AG04450 (cell line): ENCODE results near the gene SERTAD1. TPM values are rescaled to one million over a fixed set of nuclear protein-coding genes. Genes with fewer than 3 reads are reported as not detected.

Source experiments
- CTCF ChIA-PET: fragments of 300-600, 350-600 bp; formaldehyde crosslinking; extraction: SDS; loops from one replicate; lab custom pipeline; 2022; ENCODE audit warnings: antibody characterized with exemption, inconsistent platforms; lab: Charles Lee
- POLR2A ChIA-PET: fragments of 350-600 bp; formaldehyde crosslinking; extraction: SDS; loops from one replicate; lab custom pipeline; 2021; ENCODE audit warnings: antibody characterized with exemption, inconsistent platforms; lab: Yijun Ruan, JAX
- DNase-seq: peaks from one replicate; pipeline ENCODE4 v3.0.0-alpha.2; 2011; ENCODE audit warnings: low read depth, low spot score
- H3K27ac ChIP-seq: one replicate; pipeline ENCODE4 v1.5.1; 2012; ENCODE audit warnings: low read depth, low read length, control low read depth
- H3K27me3 ChIP-seq: one replicate; pipeline ENCODE4 v1.6.0; 2012; ENCODE audit warnings: low read length; ENCODE audit not compliant: control insufficient read depth, insufficient read depth
- H3K4me3 ChIP-seq: 2 replicates; pipeline ENCODE4 v1.5.1; 2011; ENCODE audit warnings: mild to moderate bottlenecking, low read depth, low read length, control low read depth
- H3K9me3 ChIP-seq: 2 replicates; pipeline ENCODE4 v1.5.1; 2012; ENCODE audit warnings: low read length; ENCODE audit not compliant: control insufficient read depth, insufficient read depth
- polyA plus RNA-seq: library from polyadenylated mRNA; depleted of rRNA; stranded (reverse); fragments of >200 nt; gene quantifications from 2 replicates; pipeline ENCODE4 v1.2.3, GENCODE V29; 2011
- TF ChIP-seq, protein P1 (sequence below): IDR thresholded peaks from 2 replicates; pipeline ENCODE4 v1.5.1; 2011; ENCODE audit warnings: low read depth, low read length, control low read depth, inconsistent platforms

SERTAD1 gene
- polyA plus RNA-seq, 1 experiment, result 11.9 TPM

DNA sequence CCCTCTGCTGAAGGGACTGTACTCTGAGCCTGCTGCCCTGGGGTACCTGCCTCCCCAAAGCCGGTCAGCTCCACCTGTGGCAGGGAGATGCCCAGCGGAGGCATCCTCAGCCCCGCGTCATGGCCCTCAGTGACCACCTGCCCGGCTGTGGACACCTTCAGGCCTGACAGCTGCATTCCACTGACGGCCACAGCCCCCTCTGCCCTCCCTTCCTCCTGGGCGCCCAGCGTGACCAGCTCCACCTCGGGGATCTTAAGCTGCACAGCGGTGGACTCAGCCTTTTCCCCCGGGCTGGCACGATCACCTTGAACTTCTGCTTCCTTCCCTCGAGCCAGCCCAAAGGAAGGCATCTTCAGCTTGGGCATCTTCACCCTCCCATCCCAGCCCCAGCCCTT is 31.0 kb downstream of the SERTAD1 start:
- CTCF ChIA-PET, result no interaction called here
- TF ChIP-seq, protein P1, sequence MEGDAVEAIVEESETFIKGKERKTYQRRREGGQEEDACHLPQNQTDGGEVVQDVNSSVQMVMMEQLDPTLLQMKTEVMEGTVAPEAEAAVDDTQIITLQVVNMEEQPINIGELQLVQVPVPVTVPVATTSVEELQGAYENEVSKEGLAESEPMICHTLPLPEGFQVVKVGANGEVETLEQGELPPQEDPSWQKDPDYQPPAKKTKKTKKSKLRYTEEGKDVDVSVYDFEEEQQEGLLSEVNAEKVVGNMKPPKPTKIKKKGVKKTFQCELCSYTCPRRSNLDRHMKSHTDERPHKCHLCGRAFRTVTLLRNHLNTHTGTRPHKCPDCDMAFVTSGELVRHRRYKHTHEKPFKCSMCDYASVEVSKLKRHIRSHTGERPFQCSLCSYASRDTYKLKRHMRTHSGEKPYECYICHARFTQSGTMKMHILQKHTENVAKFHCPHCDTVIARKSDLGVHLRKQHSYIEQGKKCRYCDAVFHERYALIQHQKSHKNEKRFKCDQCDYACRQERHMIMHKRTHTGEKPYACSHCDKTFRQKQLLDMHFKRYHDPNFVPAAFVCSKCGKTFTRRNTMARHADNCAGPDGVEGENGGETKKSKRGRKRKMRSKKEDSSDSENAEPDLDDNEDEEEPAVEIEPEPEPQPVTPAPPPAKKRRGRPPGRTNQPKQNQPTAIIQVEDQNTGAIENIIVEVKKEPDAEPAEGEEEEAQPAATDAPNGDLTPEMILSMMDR, result no peak
- no peak for DNase-seq
- Histone ChIP-seq H3K9me3 (no peaks in the 10 kb centered on the region; the same call in 1 of the 2 replicates), H3K27me3 (no peaks in the 10 kb centered on the region), H3K4me3 (no peak overlapping the region), H3K27ac (no peak overlapping the region)
- POLR2A ChIA-PET, result interaction anchor here (0.7 kb wide), 2 partner anchors 10 to 29 kb away, joined by 3 to 11 read pairs; no protein-coding TSS in a partner anchor

GRCh38 chr19:40393894-40394815 is 31.6 kb downstream of the SERTAD1 start:
- Histone ChIP-seq H3K4me3 (no peak overlapping the region), H3K9me3 (no peaks in the 10 kb centered on the region; the same call in 1 of the 2 replicates), H3K27me3 (no peaks in the 10 kb centered on the region), H3K27ac (no peak overlapping the region)
- TF ChIP-seq, protein P1, result no peak
- ChIA-PET POLR2A (interaction anchor here (0.7 kb wide), 2 partner anchors 9 to 29 kb away, joined by 3 to 11 read pairs; no protein-coding TSS in a partner anchor), CTCF (no interaction called here)
- no peak for DNase-seq

DNA sequence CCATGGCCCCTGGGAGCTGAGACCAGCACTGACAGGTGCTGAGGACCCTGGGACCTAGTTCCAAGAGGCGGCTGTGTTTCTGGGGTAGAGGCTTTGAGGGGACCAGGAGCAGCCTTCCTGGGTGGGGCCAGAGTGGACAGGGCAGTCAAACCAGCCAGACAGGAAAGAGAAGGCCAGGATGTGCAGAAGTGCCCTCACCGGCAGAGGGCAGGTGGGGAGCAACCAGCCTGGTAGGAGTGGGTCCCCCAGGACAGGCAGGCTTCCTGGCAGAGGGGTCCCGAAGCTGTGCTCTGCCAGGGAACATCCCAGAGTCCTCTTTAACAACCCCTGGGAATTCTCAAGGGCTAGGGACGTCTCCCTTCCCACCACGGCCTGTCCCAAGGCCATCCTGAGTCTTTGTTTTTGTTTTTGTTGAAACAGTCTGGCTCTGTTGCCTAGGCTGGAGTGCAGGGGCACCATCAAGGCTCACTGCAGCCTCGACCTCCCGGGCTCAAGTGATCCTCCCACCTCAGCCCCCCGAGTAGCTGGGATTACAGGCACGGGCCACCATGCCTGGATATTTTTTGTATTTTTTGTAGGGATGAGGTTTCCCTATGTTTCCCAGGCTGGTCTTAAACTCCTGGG is 32.8 kb downstream of the SERTAD1 start:
- POLR2A ChIA-PET, result no interaction called here
- TF ChIP-seq, protein P1, result no peak; the same call in 1 of the 2 replicates
- Histone ChIP-seq H3K4me3 (no peak overlapping the region), H3K9me3 (no peaks in the 10 kb centered on the region), H3K27me3 (no peaks in the 10 kb centered on the region), H3K27ac (no peak overlapping the region)
- no peak for DNase-seq
- CTCF ChIA-PET, result no interaction called here

DNA sequence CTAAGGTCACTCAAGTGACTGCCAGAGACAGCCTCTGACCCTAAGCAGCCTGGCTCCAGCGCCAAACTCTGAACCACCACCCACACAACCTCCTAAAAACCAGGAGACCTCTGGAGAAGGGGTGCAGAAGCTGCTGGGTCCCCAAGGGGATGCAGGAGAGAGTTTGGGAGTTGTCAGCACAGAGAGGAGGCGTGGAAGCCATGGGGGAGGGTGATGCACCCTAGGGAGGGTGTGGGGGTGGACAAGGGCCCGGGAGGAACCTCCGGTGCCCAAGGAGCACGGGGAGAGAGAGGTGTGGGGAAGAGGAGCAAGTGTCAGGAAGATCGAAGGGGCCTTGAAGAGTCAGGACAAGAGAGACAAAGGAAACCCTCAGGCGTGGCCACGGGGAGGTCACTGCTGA is 33.7 kb downstream of the SERTAD1 start:
- no peaks in the 10 kb centered on the region for H3K27me3 ChIP-seq
- no peak for DNase-seq
- no peaks in the 10 kb centered on the region for H3K9me3 ChIP-seq
- no peak overlapping the region for H3K27ac ChIP-seq
- no peak overlapping the region for H3K4me3 ChIP-seq
- ChIA-PET POLR2A (no interaction called here), CTCF (no interaction called here)
- TF ChIP-seq, protein P1, result no peak
